Measurements from ENCODE around the gene CDKL5.

Gene CDKL5

DNA sequence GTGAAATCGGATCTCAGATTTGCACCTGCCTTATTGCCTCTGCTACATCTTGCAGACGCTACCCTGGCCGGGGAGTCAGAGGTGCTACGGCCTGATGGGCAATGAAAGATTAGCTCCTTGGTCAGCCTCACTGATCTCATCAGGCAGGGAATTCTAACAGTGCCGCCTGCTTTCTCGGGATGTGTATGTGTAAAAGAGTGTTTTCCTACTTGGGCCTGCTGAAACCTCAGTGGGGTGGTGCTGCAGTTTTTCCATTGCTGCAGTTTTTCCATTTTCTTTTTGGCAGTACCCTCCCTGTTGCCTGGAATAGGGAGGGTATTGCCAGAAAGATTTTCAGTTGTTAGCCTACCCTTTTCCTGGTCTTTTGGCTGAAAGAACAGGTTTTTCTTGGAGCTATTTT lies 117.5 kb downstream of the CDKL5 start:
- Histone ChIP-seq H3K9ac (ENCODE audit: insufficient read length) (no peak overlapping the region), H3K36me3 (ENCODE audit: insufficient read depth, low read length) (no peaks in the 10 kb centered on the region), H3K4me3 (no peak overlapping the region), H3K9me3 (ENCODE audit: low read depth, low read length) (no peaks in the 10 kb centered on the region), H3K27ac (no peak overlapping the region)
- TF ChIP-seq POLR2AphosphoS5 (IDR thresholded peaks at IDR 0.05; ENCODE audit: borderline replicate concordance, low read depth, low read length) (no peak), EZH2 (IDR thresholded peaks at IDR 0.05) (no peak), FOXP2 (optimal IDR thresholded peaks at IDR 0.05; ENCODE audit: control extremely low read depth, extremely low read length, insufficient read depth) (no peak)
- no peak for DNase-seq (ENCODE audit: low read depth, low spot score)

DNA sequence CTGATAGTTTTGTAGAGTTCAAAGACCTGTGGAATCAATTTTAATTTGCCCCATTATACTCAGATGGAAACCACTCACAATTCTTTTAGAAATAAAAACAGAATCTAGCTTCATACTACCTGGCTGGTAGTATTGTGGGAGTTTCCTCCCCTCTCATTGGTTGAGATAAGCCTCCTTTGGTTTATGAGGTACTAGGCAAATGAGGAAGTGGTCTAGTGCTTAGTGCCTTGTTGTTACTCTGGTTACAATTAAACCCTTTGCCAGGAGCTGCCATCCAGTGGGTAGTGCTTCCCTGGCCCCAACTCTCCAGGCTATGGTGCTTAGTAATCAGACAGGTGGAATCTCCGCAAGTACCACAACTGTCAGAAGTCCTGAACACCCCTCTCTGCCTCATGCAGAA lies 118.3 kb downstream of the CDKL5 start:
- TF ChIP-seq FOXP2 (optimal IDR thresholded peaks at IDR 0.05; ENCODE audit: control extremely low read depth, extremely low read length, insufficient read depth) (no peak), EZH2 (IDR thresholded peaks at IDR 0.05) (no peak), POLR2AphosphoS5 (IDR thresholded peaks at IDR 0.05; ENCODE audit: borderline replicate concordance, low read depth, low read length) (no peak)
- H3K36me3 ChIP-seq (ENCODE audit: insufficient read depth, low read length) = no peaks in the 10 kb centered on the region
- no peaks in the 10 kb centered on the region for H3K9me3 ChIP-seq (ENCODE audit: low read depth, low read length)
- no peak overlapping the region for H3K9ac ChIP-seq (ENCODE audit: insufficient read length)
- H3K4me3 ChIP-seq = no peak overlapping the region
- H3K27ac ChIP-seq = no peak overlapping the region
- no peak for DNase-seq (ENCODE audit: low read depth, low spot score)

DNA sequence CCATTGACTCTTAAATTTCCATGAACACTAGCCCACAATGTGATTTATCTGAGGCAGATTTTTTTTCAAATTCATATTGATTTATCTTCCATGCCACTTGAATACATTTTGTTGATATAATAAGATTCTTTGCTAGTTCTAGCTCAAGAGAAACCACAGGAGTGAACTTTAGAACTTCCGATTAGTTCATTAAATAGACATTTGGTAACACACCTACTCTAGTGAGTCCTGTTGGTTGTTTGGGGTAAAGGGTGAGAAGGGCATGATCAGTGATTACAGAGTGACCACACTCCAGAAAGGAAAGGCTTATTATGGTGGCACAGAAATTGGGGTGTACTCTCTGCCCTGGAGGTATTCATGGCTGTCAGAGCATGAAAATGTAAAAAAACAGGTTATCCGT lies 120.4 kb downstream of the CDKL5 start:
- TF ChIP-seq POLR2AphosphoS5 (IDR thresholded peaks at IDR 0.05; ENCODE audit: borderline replicate concordance, low read depth, low read length) = no peak
- TF ChIP-seq FOXP2 (optimal IDR thresholded peaks at IDR 0.05; ENCODE audit: control extremely low read depth, extremely low read length, insufficient read depth) = no peak
- TF ChIP-seq EZH2 (IDR thresholded peaks at IDR 0.05) = no peak
- Histone ChIP-seq H3K36me3 (ENCODE audit: insufficient read depth, low read length) (no peaks in the 10 kb centered on the region), H3K4me3 (no peak overlapping the region), H3K9me3 (ENCODE audit: low read depth, low read length) (no peaks in the 10 kb centered on the region), H3K27ac (no peak overlapping the region), H3K9ac (ENCODE audit: insufficient read length) (no peak overlapping the region)
- no peak for DNase-seq (ENCODE audit: low read depth, low spot score)

DNA sequence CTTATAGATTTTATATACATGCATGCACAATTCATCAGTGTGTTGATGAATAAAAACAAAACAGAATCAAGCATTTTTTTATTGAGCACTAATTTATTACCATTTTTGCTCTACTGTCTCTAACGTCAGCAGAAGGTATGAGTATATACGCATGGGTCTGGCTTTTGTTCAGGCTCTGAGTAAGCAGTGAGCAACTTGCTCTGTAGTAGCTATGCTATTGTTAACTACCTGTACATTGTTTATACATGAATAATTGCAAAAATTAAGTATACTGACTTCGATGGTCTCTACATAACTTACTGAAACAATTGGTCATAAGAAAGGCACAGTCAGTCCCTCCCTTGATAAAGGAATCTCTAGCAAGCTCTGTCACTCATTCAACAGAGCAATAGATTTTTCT lies 123.6 kb downstream of the CDKL5 start:
- Histone ChIP-seq H3K4me3 (no peak overlapping the region), H3K9me3 (ENCODE audit: low read depth, low read length) (no peaks in the 10 kb centered on the region), H3K9ac (ENCODE audit: insufficient read length) (no peak overlapping the region), H3K36me3 (ENCODE audit: insufficient read depth, low read length) (no peaks in the 10 kb centered on the region), H3K27ac (no peak overlapping the region)
- TF ChIP-seq FOXP2 (optimal IDR thresholded peaks at IDR 0.05; ENCODE audit: control extremely low read depth, extremely low read length, insufficient read depth) = no peak
- no peak for TF ChIP-seq EZH2 (IDR thresholded peaks at IDR 0.05)
- no peak for TF ChIP-seq POLR2AphosphoS5 (IDR thresholded peaks at IDR 0.05; ENCODE audit: borderline replicate concordance, low read depth, low read length)
- no peak for DNase-seq (ENCODE audit: low read depth, low spot score)

DNA sequence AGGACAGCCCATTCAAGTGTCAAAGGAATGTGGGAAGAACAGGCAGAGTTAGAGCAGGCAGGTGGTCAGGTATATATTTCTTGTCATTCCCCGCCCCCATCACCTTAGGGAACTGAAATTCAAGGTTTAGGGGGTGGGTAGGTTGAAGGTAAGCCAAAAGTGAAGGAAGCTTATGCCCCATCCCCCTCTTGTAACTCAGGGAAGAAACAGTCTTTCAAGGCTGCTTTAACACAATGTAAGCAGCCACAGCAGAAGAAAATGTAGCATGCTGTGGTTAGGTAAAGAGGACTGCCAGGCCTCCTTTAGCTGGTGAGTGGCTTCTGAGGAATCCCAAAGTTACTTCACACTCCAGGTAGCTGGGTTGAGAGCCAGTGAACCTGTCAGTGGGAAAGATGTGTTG lies 124.2 kb downstream of the CDKL5 start:
- no peak overlapping the region for H3K9ac ChIP-seq (ENCODE audit: insufficient read length)
- no peak for DNase-seq (ENCODE audit: low read depth, low spot score)
- H3K4me3 ChIP-seq = no peak overlapping the region
- no peaks in the 10 kb centered on the region for H3K9me3 ChIP-seq (ENCODE audit: low read depth, low read length)
- no peak overlapping the region for H3K27ac ChIP-seq
- TF ChIP-seq POLR2AphosphoS5 (IDR thresholded peaks at IDR 0.05; ENCODE audit: borderline replicate concordance, low read depth, low read length) (no peak), FOXP2 (optimal IDR thresholded peaks at IDR 0.05; ENCODE audit: control extremely low read depth, extremely low read length, insufficient read depth) (no peak), EZH2 (IDR thresholded peaks at IDR 0.05) (no peak)
- no peaks in the 10 kb centered on the region for H3K36me3 ChIP-seq (ENCODE audit: insufficient read depth, low read length)

DNA sequence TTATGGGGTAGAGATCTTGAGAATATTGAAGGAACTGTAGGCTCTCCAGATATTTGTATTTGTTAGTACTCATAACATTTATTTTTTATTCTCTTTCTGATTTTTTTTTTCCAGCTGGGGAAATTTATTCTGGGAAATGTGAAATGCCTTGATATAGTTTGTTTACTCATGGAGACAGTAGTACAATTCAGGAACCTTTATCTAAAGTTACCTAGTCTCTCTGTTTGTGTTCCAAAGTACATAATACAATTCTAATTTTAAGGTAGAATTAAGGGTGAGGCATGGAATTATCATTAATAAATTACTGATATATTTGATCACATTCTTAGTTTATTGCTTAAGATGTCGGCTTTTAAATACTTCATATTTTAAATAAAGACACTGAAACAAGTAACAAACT lies 132.5 kb downstream of the CDKL5 start:
- no peaks in the 10 kb centered on the region for H3K9me3 ChIP-seq (ENCODE audit: low read depth, low read length)
- no peak for DNase-seq (ENCODE audit: low read depth, low spot score)
- H3K9ac ChIP-seq (ENCODE audit: insufficient read length) = no peak overlapping the region
- no peak overlapping the region for H3K27ac ChIP-seq
- no peak for TF ChIP-seq EZH2 (IDR thresholded peaks at IDR 0.05)
- no peak overlapping the region for H3K4me3 ChIP-seq
- no peaks in the 10 kb centered on the region for H3K36me3 ChIP-seq (ENCODE audit: insufficient read depth, low read length)

DNA sequence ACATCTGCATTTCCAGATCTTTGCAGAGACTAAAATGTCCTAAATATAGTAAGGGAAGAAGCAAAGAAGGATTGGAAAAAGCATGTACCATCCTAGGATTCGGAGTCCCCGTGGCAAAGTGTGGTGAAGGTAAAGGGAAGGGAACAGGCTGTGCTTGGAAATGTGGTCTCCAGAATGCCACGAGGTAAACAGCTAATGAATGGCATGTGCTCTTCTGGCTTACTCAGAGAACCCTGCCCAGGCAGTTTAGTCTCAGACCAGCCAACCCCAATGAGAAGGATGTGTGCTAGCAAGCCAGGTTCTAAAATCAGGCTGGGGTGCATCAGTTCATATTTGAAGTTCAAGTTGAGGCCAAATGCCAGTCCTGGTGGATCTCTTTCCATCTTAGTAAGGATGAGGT lies 133.4 kb downstream of the CDKL5 start:
- Histone ChIP-seq H3K9me3 (ENCODE audit: low read depth, low read length) (no peaks in the 10 kb centered on the region), H3K4me3 (no peak overlapping the region), H3K36me3 (ENCODE audit: insufficient read depth, low read length) (no peaks in the 10 kb centered on the region), H3K27ac (no peak overlapping the region), H3K9ac (ENCODE audit: insufficient read length) (no peak overlapping the region)
- TF ChIP-seq EZH2 (IDR thresholded peaks at IDR 0.05) (no peak), FOXP2 (optimal IDR thresholded peaks at IDR 0.05; ENCODE audit: control extremely low read depth, extremely low read length, insufficient read depth) (no peak)
- no peak for DNase-seq (ENCODE audit: low read depth, low spot score)

DNA sequence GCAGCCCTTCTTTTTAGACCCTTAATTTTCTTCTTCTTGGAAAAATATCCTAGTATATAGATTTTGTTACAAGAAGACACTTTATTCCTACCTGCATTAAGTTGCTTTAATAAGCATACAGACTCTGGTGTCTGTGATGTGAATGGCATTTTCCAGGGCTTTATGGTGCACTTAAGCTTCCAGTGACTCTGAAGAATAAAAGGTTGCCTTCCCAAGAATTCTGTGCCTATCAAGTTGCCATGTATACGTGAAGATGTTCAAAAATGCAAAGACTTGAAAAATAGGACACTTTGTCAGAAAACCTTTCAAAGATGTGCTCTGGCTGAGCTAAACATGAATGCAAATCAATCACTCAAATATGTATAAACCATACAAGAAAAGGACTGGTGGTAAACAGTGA lies 135.6 kb downstream of the CDKL5 start:
- no peak for DNase-seq (ENCODE audit: low read depth, low spot score)
- no peak for TF ChIP-seq FOXP2 (optimal IDR thresholded peaks at IDR 0.05; ENCODE audit: control extremely low read depth, extremely low read length, insufficient read depth)
- no peak for TF ChIP-seq EZH2 (IDR thresholded peaks at IDR 0.05)
- TF ChIP-seq POLR2AphosphoS5 (IDR thresholded peaks at IDR 0.05; ENCODE audit: borderline replicate concordance, low read depth, low read length) = no peak
- no peaks in the 10 kb centered on the region for H3K36me3 ChIP-seq (ENCODE audit: insufficient read depth, low read length)

DNA sequence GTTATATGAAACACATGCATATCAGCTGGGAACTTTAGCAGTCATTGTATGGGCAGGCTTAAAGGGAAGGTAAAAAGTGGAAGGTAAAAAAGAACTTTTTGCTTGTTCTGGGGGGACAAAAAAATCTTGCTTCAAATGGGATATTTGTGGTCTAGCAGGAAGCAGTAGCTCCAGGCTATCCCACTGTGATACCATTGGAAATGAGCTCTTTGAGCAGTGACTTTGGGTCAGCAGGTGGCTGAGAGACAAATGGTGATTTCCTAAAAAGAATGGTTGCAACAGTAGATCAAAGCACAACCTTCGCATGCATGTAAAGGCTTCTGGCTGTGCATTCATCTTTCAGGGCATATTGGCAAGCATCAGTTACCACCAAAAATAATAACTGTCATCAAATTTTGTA lies 140.3 kb downstream of the CDKL5 start:
- Histone ChIP-seq H3K36me3 (ENCODE audit: insufficient read depth, low read length) (no peaks in the 10 kb centered on the region), H3K27ac (no peak overlapping the region), H3K9me3 (ENCODE audit: low read depth, low read length) (no peaks in the 10 kb centered on the region), H3K4me3 (no peak overlapping the region), H3K9ac (ENCODE audit: insufficient read length) (no peak overlapping the region)
- no peak for DNase-seq (ENCODE audit: low read depth, low spot score)
- no peak for TF ChIP-seq FOXP2 (optimal IDR thresholded peaks at IDR 0.05; ENCODE audit: control extremely low read depth, extremely low read length, insufficient read depth)

More for the DNA sequence above, 135.6 kb downstream of the CDKL5 start:
- Histone ChIP-seq H3K9me3 (ENCODE audit: low read depth, low read length) (no peaks in the 10 kb centered on the region), H3K27ac (no peak overlapping the region), H3K4me3 (no peak overlapping the region), H3K9ac (ENCODE audit: insufficient read length) (no peak overlapping the region)

Data from SK-N-MC (cell line).